Breast epithelium (tissue), 4 donors: Measurements from ENCODE around the gene TIE1. TPM values are rescaled to one million over a fixed set of nuclear protein-coding genes. Genes with fewer than 3 reads are reported as not detected.

ENCODE experiments used
- DNase-seq, 2 donors: peaks; one replicate each; pipeline ENCODE4 v3.0.0-alpha.2; 2019; ENCODE audit warnings: low spot score in 2 of 2
- H3K27ac ChIP-seq, 2 donors: fragments of 200-600 bp; sonication (generic) in 1 of 2; one replicate each; pipeline ENCODE4 v1.5.1; 2016 to 2019; ENCODE audit warnings: mild to moderate bottlenecking in 1 of 2
- H3K27me3 ChIP-seq, 2 donors: fragments of 200-600 bp; sonication (generic) in 1 of 2; one replicate each; pipeline versions ENCODE4 v1.5.1 to v1.6.0; 2017 to 2019; ENCODE audit warnings: control low read depth in 1 of 2, mild to moderate bottlenecking in 1 of 2
- H3K36me3 ChIP-seq: fragments of 200-600 bp; one replicate; pipeline ENCODE4 v1.5.1; 2019
- H3K4me1 ChIP-seq, 2 donors: fragments of 200-600 bp; sonication (generic); one replicate each; pipeline ENCODE4 v1.5.1; 2016 to 2019; ENCODE audit warnings: control low read depth in 1 of 2
- H3K4me3 ChIP-seq, 3 donors: fragments of 200-600 bp; sonication (generic); 1 replicate in 2 of 3; 2 replicates in 1 of 3; pipeline ENCODE4 v1.5.1; 2016 to 2019; ENCODE audit warnings: mild to moderate bottlenecking in 3 of 3, moderate library complexity in 2 of 3
- H3K9me3 ChIP-seq, 2 donors: fragments of 200-600 bp; sonication (generic) in 1 of 2; one replicate each; pipeline ENCODE4 v1.5.1; 2016 to 2019; ENCODE audit warnings: control low read depth in 1 of 2
- CTCF ChIP-seq, 3 donors: fragments of 450-650 bp; IDR thresholded peaks; one replicate each; pipeline ENCODE4 v1.5.1; 2016 to 2017; ENCODE audit warnings: antibody characterized with exemption in 3 of 3, mild to moderate bottlenecking in 3 of 3, moderate library complexity in 3 of 3
- POLR2A ChIP-seq: fragments of 450-650 bp; IDR thresholded peaks from one replicate; pipeline ENCODE4 v1.6.1; 2016; ENCODE audit warnings: antibody characterized with exemption, mild to moderate bottlenecking, moderate library complexity
- POLR2AphosphoS5 ChIP-seq, 3 donors: sonication (generic); formaldehyde crosslinking; IDR thresholded peaks; one replicate each; pipeline ENCODE4 v1.6.1; 2017; ENCODE audit warnings: antibody characterized with exemption in 3 of 3
- intact Hi-C: fragments of 100-400 bp; cut with DNase I; formaldehyde crosslinking; loops from one replicate; pipeline ENCODE4 v1.15.1; 2023; ENCODE audit warnings: low total_unique reads
- total RNA-seq, 3 donors: library from RNA; depleted of rRNA; stranded (reverse); fragments of >200 nt; gene quantifications; one replicate each; pipeline ENCODE4 v1.1.0, GENCODE V29; 2016

The TIE1 gene
- total RNA-seq, 3 donors from 2014 or later: 9.4 to 39.0 (median 24.2) TPM

GRCh38 chr1:43354936-43355335 is 54.2 kb downstream of the TIE1 start:
- Histone ChIP-seq H3K9me3 (no peaks in the 10 kb centered on the region), H3K4me1 (peaks cover 3% of the 10 kb centered on the region in 2 donors), H3K36me3 (no peaks in the 10 kb centered on the region), H3K4me3 (no peak overlapping the region), H3K27me3 (no peaks in the 10 kb centered on the region), H3K27ac (no peak overlapping the region)
- intact Hi-C loops: no loop called here
- DNase-seq: no peak
- no peak for TF ChIP-seq POLR2A
- TF ChIP-seq POLR2AphosphoS5 (IDR thresholded peaks at IDR 0.05): no peak

GRCh38 chr1:43357251-43357650 is 56.5 kb downstream of the TIE1 start:
- Histone ChIP-seq H3K36me3 (no peaks in the 10 kb centered on the region), H3K27ac (no peak overlapping the region), H3K9me3 (no peaks in the 10 kb centered on the region), H3K4me1 (peaks cover 3% of the 10 kb centered on the region in 2 donors), H3K4me3 (no peak overlapping the region), H3K27me3 (no peaks in the 10 kb centered on the region)
- intact Hi-C loops: no loop called here
- TF ChIP-seq CTCF (IDR thresholded peaks at IDR 0.05): no peak
- TF ChIP-seq POLR2AphosphoS5 (IDR thresholded peaks at IDR 0.05): no peak
- no peak for TF ChIP-seq POLR2A
- no peak for DNase-seq

GRCh38 chr1:43358121-43358745 is 57.5 kb downstream of the TIE1 start:
- no peak for DNase-seq
- Histone ChIP-seq H3K4me1 (peaks cover 3% of the 10 kb centered on the region in 2 donors), H3K27me3 (no peaks in the 10 kb centered on the region), H3K4me3 (peak overlapping the region; percentile 49 to 73 (median 66)), H3K27ac (peak overlapping the region; percentile 87 to 88), H3K9me3 (no peaks in the 10 kb centered on the region), H3K36me3 (no peaks in the 10 kb centered on the region)
- peak in 1 of 3 donors; percentile 33 for TF ChIP-seq POLR2AphosphoS5 (IDR thresholded peaks at IDR 0.05)
- TF ChIP-seq POLR2A: no peak
- intact Hi-C loops: no loop called here

- peaks cover 3% of the 10 kb centered on the region in 2 donors for H3K4me1 ChIP-seq
- DNase-seq: peak; percentile 98 to 99
- peak within 1 kb of the TSS; percentile 87 to 88 for H3K27ac ChIP-seq
- intact Hi-C loops: no loop called here
- peak within 1 kb of the TSS; percentile 49 to 73 (median 66) for H3K4me3 ChIP-seq
- no peaks in the 10 kb centered on the region for H3K36me3 ChIP-seq
- TF ChIP-seq POLR2A (no peak), POLR2AphosphoS5 (IDR thresholded peaks at IDR 0.05) (no peak), CTCF (IDR thresholded peaks at IDR 0.05) (no peak)
- no peaks in the 10 kb centered on the region for H3K27me3 ChIP-seq
- no peaks in the 10 kb centered on the region for H3K9me3 ChIP-seq
Measured at GRCh38 chr1:43358746-43359693, 58.2 kb downstream of the TIE1 start, which contains the start of gene CDC20. Gene CDC20, plus strand, starts transcription at chr1:43358981. Its CDS starts 235 bp downstream, at chr1:43359216.

- H3K36me3 ChIP-seq: no peaks in the 10 kb centered on the region
- intact Hi-C loops: no loop called here
- no peak for TF ChIP-seq CTCF (IDR thresholded peaks at IDR 0.05)
- TF ChIP-seq POLR2A: no peak
- no peak for TF ChIP-seq POLR2AphosphoS5 (IDR thresholded peaks at IDR 0.05)
- H3K4me3 ChIP-seq: no peak overlapping the region
- no peaks in the 10 kb centered on the region for H3K9me3 ChIP-seq
- no peak for DNase-seq
- H3K27ac ChIP-seq: no peak overlapping the region
- peaks cover 3% of the 10 kb centered on the region in 2 donors for H3K4me1 ChIP-seq
- no peaks in the 10 kb centered on the region for H3K27me3 ChIP-seq
Measured at GRCh38 chr1:43359696-43360095, 58.9 kb downstream of the TIE1 start.

GRCh38 chr1:43360616-43361015 is 59.8 kb downstream of the TIE1 start:
- intact Hi-C loops: no loop called here
- Histone ChIP-seq H3K9me3 (no peaks in the 10 kb centered on the region), H3K27ac (no peak overlapping the region), H3K4me1 (peaks cover 3 to 5% of the 10 kb centered on the region in 2 donors), H3K4me3 (no peak overlapping the region), H3K36me3 (no peaks in the 10 kb centered on the region), H3K27me3 (no peaks in the 10 kb centered on the region)
- TF ChIP-seq POLR2AphosphoS5 (IDR thresholded peaks at IDR 0.05) (no peak), POLR2A (no peak), CTCF (IDR thresholded peaks at IDR 0.05) (no peak)
- no peak for DNase-seq
